Colon (tissue), 2 donors: ENCODE data around the gene CAMSAP3.
"Not testable (repeated sequence)": the region's sequence is repeated elsewhere in the genome, so short reads cannot be mapped to it uniquely, and the experiment has no call there.

Experiments used
- FAIRE-seq: peaks from 2 replicates; lab custom pipeline; 2012; peaks lifted over from hg19 to GRCh38; lab: Jason Lieb, UNC
- donor health status: control.
- donor health status: control.

CAMSAP3 gene

GRCh38 chr19:7632340-7633203 lies 36.9 kb downstream of the CAMSAP3 start:
- no peak for FAIRE-seq

- FAIRE-seq = no peak
Measured at GRCh38 chr19:7633698-7634097, 38.0 kb downstream of the CAMSAP3 start, which contains the start of gene PCP2. Gene PCP2, minus strand, starts transcription at chr19:7633719. Its CDS starts 262 bp downstream, at chr19:7633457.

GRCh38 chr19:7635670-7636069 lies 40.0 kb downstream of the CAMSAP3 start:
- no peak for FAIRE-seq

GRCh38 chr19:7636317-7636690 lies 40.6 kb downstream of the CAMSAP3 start:
- FAIRE-seq = no peak

- no peak for FAIRE-seq
Measured at GRCh38 chr19:7636691-7637373, 41.2 kb downstream of the CAMSAP3 start, which contains the start of gene STXBP2. Gene STXBP2, plus strand, starts transcription at chr19:7637110. Its CDS starts 40 bp downstream, at chr19:7637150.

GRCh38 chr19:7637374-7638256 lies 42.0 kb downstream of the CAMSAP3 start:
- no peak for FAIRE-seq

- no peak for FAIRE-seq
Measured at GRCh38 chr19:7638802-7639465, 43.3 kb downstream of the CAMSAP3 start.

GRCh38 chr19:7639863-7640348 lies 44.2 kb downstream of the CAMSAP3 start:
- FAIRE-seq = no peak

- FAIRE-seq = no peak
Measured at GRCh38 chr19:7640803-7641202, 45.1 kb downstream of the CAMSAP3 start.

GRCh38 chr19:7641290-7642276 lies 45.9 kb downstream of the CAMSAP3 start:
- no peak for FAIRE-seq

- FAIRE-seq = no peak
Measured at GRCh38 chr19:7642295-7643030, 46.8 kb downstream of the CAMSAP3 start.

- no peak for FAIRE-seq
Measured at GRCh38 chr19:7643031-7643415, 47.4 kb downstream of the CAMSAP3 start.

GRCh38 chr19:7643629-7644549 lies 48.2 kb downstream of the CAMSAP3 start:
- FAIRE-seq = not testable (repeated sequence)

- FAIRE-seq = no peak
Measured at GRCh38 chr19:7644550-7644877, 48.9 kb downstream of the CAMSAP3 start.

- FAIRE-seq = no peak
Measured at GRCh38 chr19:7645163-7645562, 49.5 kb downstream of the CAMSAP3 start.

- FAIRE-seq = no peak
Measured at GRCh38 chr19:7645656-7646425, 50.2 kb downstream of the CAMSAP3 start.

- FAIRE-seq = no peak
Measured at GRCh38 chr19:7646426-7646700, 50.7 kb downstream of the CAMSAP3 start.

- no peak for FAIRE-seq
Measured at GRCh38 chr19:7647156-7647555, 51.5 kb downstream of the CAMSAP3 start.
